ACC112 (cell line): ENCODE measurements around the gene TMEM255B.

Experiments used
- H2AFZ ChIP-seq: fragments of 200-600 bp; sonication (generic); one replicate; pipeline ENCODE4 v1.6.0; 2017; ENCODE audit warnings: antibody characterized with exemption, low read length; ENCODE audit not compliant: unreplicated experiment
- H3K27ac ChIP-seq: fragments of 200-600 bp; sonication (generic); 2 replicates; pipeline ENCODE4 v1.5.1; 2014; ENCODE audit warnings: low read depth, mild to moderate bottlenecking, antibody characterized with exemption, low read length, moderate library complexity
- H3K27me3 ChIP-seq: fragments of 200-600 bp; sonication (generic); 2 replicates; pipeline ENCODE4 v1.6.1; 2014; ENCODE audit warnings: mild to moderate bottlenecking, antibody characterized with exemption, low read length, moderate library complexity, mixed read lengths; ENCODE audit not compliant: insufficient read depth
- H3K36me3 ChIP-seq: fragments of 200-600 bp; sonication (generic); 2 replicates; pipeline ENCODE4 v1.6.1; 2016; ENCODE audit warnings: mild to moderate bottlenecking, antibody characterized with exemption, low read length, moderate library complexity, mixed read lengths; ENCODE audit not compliant: insufficient read depth
- H3K4me1 ChIP-seq: fragments of 200-600 bp; sonication (generic); one replicate; pipeline ENCODE4 v1.6.1; 2016; ENCODE audit warnings: low read length, mixed read lengths; ENCODE audit not compliant: insufficient read depth, unreplicated experiment, control insufficient read depth
- H3K4me3 ChIP-seq: fragments of 200-600 bp; sonication (generic); 2 replicates; pipeline ENCODE4 v1.5.1; 2014; ENCODE audit warnings: mild to moderate bottlenecking, low read depth, low read length
- H3K79me2 ChIP-seq: fragments of 200-600 bp; sonication (generic); one replicate; pipeline ENCODE4 v1.6.0; 2016; ENCODE audit warnings: low read length; ENCODE audit not compliant: control insufficient read depth, unreplicated experiment, insufficient read depth

TMEM255B gene

GRCh38 chr13:113770441-113770840, 11.4 kb downstream of the TMEM255B start:
- no peaks in the 10 kb centered on the region for H3K36me3 ChIP-seq
- H3K27ac ChIP-seq = no peak overlapping the region
- no peaks in the 10 kb centered on the region for H3K79me2 ChIP-seq
- no peaks in the 10 kb centered on the region for H3K27me3 ChIP-seq
- H3K4me3 ChIP-seq = no peak overlapping the region
- H2AFZ ChIP-seq = no peak overlapping the region
- peaks cover 12% of the 10 kb centered on the region for H3K4me1 ChIP-seq

DNA sequence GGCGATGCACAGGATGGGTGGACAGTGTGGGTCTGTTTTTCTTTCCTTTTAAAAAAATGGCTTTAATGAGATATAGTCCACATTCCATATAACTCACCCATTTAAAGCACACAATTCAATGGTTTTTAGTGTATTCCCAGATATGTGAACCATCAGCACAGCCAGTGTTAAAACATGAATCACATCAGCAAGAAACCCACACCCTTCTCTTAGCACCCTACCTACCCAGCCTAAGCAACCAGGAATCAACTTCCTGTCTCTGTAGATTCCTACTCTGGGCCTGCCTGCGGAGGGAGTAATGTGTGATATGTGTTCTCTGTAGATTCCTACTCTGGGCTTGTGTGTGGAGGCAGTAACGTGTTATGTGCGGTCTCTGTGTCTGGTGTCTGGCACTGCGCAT, 11.9 kb downstream of the TMEM255B start:
- H3K27ac ChIP-seq = no peak overlapping the region
- H3K27me3 ChIP-seq = no peaks in the 10 kb centered on the region
- no peak overlapping the region for H3K4me3 ChIP-seq
- no peak overlapping the region for H2AFZ ChIP-seq
- H3K4me1 ChIP-seq = peaks cover 12% of the 10 kb centered on the region
- no peaks in the 10 kb centered on the region for H3K79me2 ChIP-seq
- H3K36me3 ChIP-seq = no peaks in the 10 kb centered on the region

GRCh38 chr13:113771709-113772331, 12.8 kb downstream of the TMEM255B start:
- H3K4me3 ChIP-seq = no peak overlapping the region
- H3K27me3 ChIP-seq = no peaks in the 10 kb centered on the region
- peaks cover 12% of the 10 kb centered on the region for H3K4me1 ChIP-seq
- H3K36me3 ChIP-seq = no peaks in the 10 kb centered on the region
- H3K27ac ChIP-seq = peak overlapping the region; percentile 42
- no peaks in the 10 kb centered on the region for H3K79me2 ChIP-seq
- H2AFZ ChIP-seq = no peak overlapping the region

DNA sequence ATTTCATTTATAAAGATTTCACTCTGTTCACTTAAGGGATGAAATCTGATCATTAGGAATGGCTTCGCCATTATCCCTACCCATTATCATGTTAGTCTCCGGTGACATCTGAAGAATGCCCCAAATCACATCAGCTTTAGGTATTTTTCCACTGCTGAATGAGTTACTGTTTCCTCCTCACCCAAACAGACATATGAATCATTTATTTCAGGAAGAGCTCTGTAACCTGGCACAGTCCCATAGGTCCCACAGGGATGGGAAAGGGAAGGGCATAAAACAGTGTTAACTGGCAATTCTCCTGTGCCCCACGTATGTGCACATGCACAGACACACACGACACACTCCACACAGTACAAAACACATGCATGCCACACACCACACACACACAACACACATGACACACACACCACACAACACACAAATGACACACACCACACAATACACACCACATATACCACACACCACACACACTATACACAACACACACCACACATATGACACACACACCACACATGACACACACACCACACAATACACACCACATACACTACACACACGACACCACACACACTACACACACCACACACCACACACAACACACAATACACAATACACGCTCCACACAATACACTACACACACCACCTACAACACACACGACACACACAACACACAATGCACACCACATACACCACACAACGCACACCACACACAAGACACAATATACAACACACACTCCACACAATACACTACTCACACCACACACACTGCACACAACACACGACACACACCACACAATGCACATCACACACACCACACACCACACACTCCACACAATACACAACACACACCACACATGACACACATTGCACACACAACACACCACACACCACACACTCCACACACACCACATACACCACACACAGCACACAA, 15.4 kb downstream of the TMEM255B start:
- Histone ChIP-seq H3K27me3 (peaks cover 5% of the 10 kb centered on the region; the same call in 1 of the 2 replicates), H2AFZ (no peak overlapping the region), H3K36me3 (no peaks in the 10 kb centered on the region), H3K79me2 (no peaks in the 10 kb centered on the region), H3K4me1 (peaks cover 12% of the 10 kb centered on the region), H3K4me3 (no peak overlapping the region), H3K27ac (no peak overlapping the region)

- no peaks in the 10 kb centered on the region for H3K36me3 ChIP-seq
- no peak overlapping the region for H2AFZ ChIP-seq
- no peak overlapping the region for H3K27ac ChIP-seq
- H3K79me2 ChIP-seq = no peaks in the 10 kb centered on the region
- no peak overlapping the region for H3K4me3 ChIP-seq
- H3K27me3 ChIP-seq = peaks cover 5% of the 10 kb centered on the region; the same call in 1 of the 2 replicates
- peaks cover 12% of the 10 kb centered on the region for H3K4me1 ChIP-seq
Measured at GRCh38 chr13:113775451-113776145, 16.6 kb downstream of the TMEM255B start.

DNA sequence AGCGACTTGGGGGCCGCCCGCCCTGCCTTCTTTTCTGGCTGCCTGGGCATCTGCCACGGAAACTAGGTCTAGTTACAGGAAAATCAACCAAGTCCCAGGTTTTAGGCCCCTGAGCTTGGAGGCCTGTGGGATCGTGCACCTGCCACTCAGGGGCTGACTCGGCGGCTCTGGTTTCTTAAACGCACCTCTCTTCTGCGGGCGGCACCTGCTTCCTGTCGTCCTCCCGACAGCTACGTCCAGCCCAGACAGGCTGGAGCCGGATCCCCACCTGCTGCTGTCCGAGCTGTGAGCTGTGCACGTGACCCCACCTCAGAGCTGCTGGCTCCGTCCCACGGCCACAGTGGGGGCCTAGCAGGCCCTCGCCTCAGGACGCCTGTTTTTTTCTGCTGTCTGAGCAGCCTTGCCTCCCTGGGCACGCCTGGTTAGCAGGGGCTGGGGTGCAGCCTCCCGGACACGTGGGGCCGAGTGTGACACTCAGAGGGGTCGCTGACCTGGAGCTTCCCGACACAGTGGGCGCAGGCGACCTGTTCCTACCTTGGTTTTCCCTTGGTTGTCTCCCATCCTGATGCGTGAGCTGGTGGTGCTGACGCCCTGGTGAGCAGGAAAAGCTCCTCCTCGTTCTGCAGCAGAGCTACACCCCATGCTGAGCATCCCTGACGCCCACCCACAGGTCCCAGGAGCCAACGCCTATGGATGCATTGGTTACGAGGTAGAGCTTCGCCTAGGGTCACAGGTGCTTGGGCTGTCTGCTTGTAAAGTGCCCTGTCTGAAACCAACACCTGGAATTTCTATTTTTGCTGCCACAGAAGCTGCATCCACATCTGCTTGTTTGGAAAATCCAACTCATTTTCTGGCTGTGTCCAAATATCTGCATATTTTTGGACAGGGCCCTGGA, 17.5 kb downstream of the TMEM255B start:
- Histone ChIP-seq H3K79me2 (no peaks in the 10 kb centered on the region), H3K27me3 (peaks cover 5% of the 10 kb centered on the region; the same call in 1 of the 2 replicates), H3K27ac (no peak overlapping the region), H3K4me3 (no peak overlapping the region), H3K36me3 (no peaks in the 10 kb centered on the region), H3K4me1 (peaks cover 12% of the 10 kb centered on the region), H2AFZ (no peak overlapping the region)

- H3K36me3 ChIP-seq = no peaks in the 10 kb centered on the region
- no peaks in the 10 kb centered on the region for H3K79me2 ChIP-seq
- H2AFZ ChIP-seq = no peak overlapping the region
- peaks cover 5% of the 10 kb centered on the region; the same call in 1 of the 2 replicates for H3K27me3 ChIP-seq
- H3K4me1 ChIP-seq = peaks cover 12% of the 10 kb centered on the region
- no peak overlapping the region for H3K4me3 ChIP-seq
- no peak overlapping the region for H3K27ac ChIP-seq
Measured at GRCh38 chr13:113777311-113778260, 18.6 kb downstream of the TMEM255B start.

DNA sequence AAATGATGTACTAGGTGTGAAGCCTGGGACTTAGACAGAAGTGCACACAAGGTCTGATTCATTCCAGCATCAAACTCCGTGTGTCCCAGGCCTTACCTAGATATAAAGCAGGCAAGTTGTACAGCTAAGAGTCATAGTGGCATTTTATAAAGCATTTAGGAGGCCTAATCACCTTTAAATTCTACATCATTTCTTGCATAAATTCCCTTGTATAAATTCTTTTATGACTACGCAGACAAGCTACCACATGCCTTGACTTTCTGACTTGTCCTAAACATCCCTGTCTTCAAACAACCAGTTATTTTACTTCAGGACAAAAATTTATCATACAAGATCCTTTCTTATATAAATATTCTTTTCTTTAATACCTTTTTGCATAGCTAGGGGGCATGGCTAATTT, 22.5 kb downstream of the TMEM255B start:
- no peaks in the 10 kb centered on the region for H3K36me3 ChIP-seq
- H3K27ac ChIP-seq = no peak overlapping the region
- H3K27me3 ChIP-seq = peaks cover 5% of the 10 kb centered on the region; the same call in 1 of the 2 replicates
- H3K4me3 ChIP-seq = no peak overlapping the region
- no peaks in the 10 kb centered on the region for H3K79me2 ChIP-seq
- peaks cover 16% of the 10 kb centered on the region for H3K4me1 ChIP-seq
- H2AFZ ChIP-seq = no peak overlapping the region

DNA sequence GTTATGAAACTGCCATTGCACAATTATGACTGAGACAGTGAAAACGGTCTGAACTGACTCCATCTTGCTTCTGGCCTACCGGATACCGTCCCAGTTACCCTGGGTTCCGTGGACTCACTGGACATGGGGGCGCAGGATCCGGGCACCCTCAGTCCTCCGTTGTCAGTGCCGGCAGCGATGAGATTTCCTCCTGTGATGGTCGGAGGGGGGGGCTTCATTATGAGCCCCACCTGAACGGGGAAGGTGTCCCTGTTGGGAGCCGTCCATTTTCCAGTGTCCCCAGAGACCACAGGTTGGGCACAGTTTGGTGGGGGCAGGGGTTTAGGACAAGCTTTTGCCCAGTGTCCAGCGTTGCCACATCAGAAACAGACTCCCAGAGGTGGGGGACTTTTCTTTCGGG, 23.4 kb downstream of the TMEM255B start:
- no peak overlapping the region for H3K4me3 ChIP-seq
- no peaks in the 10 kb centered on the region for H3K79me2 ChIP-seq
- no peaks in the 10 kb centered on the region for H3K36me3 ChIP-seq
- peaks cover 16% of the 10 kb centered on the region for H3K4me1 ChIP-seq
- H3K27ac ChIP-seq = no peak overlapping the region
- H3K27me3 ChIP-seq = no peaks in the 10 kb centered on the region
- H2AFZ ChIP-seq = no peak overlapping the region
